Panc1 (cell line): ENCODE data around the gene EXT2.

Source experiments
- POLR2AphosphoS5 ChIP-seq: IDR thresholded peaks from 2 replicates; pipeline ENCODE4 v1.6.1; 2012; ENCODE audit warnings: mild to moderate bottlenecking, low read depth, low read length, moderate library complexity
- SIN3A ChIP-seq: IDR thresholded peaks from 2 replicates; pipeline ENCODE4 v1.6.1; 2012; ENCODE audit warnings: low read depth, mild to moderate bottlenecking, low read length, moderate library complexity, borderline replicate concordance; ENCODE audit not compliant: insufficient read depth
- TCF7L2 ChIP-seq: IDR thresholded peaks from 2 replicates; pipeline ENCODE4 v1.6.1; 2011; ENCODE audit warnings: mild to moderate bottlenecking, low read depth, low read length, inconsistent platforms
- TF ChIP-seq, protein P1 (sequence below): fragments of 450-650 bp; IDR thresholded peaks from 2 replicates; pipeline ENCODE4 v1.5.1; 2017; ENCODE audit warnings: mild to moderate bottlenecking
- TF ChIP-seq, protein P2 (sequence below), 2 experiments: IDR thresholded peaks; 2 replicates each; pipeline ENCODE4 v1.6.1; 2011 to 2012; ENCODE audit warnings: low read depth in 2 of 2, control low read depth in 1 of 2, low read length in 1 of 2, mild to moderate bottlenecking in 1 of 2, moderate library complexity in 1 of 2; ENCODE audit not compliant: insufficient read depth in 1 of 2

DNA sequence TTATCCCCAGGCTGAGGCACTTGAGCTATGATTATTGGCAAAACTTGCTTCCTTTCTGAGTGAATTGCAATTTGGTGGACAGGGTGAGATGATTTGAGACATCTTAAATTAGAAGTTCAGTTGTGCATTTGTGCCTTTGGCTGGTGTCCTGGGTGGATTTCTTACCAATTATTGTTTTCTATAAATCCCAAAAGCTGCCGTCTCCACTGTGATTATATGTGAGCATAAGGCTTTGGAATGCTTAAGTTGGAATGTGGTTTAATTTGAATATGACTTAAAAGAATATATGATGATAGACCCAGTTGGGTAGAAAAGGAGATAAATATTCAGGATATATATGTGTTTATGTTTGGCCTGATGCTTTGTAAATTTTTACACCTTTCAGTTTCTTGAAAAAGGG is 70.0 kb downstream of the EXT2 start:
- TF ChIP-seq, protein P1, sequence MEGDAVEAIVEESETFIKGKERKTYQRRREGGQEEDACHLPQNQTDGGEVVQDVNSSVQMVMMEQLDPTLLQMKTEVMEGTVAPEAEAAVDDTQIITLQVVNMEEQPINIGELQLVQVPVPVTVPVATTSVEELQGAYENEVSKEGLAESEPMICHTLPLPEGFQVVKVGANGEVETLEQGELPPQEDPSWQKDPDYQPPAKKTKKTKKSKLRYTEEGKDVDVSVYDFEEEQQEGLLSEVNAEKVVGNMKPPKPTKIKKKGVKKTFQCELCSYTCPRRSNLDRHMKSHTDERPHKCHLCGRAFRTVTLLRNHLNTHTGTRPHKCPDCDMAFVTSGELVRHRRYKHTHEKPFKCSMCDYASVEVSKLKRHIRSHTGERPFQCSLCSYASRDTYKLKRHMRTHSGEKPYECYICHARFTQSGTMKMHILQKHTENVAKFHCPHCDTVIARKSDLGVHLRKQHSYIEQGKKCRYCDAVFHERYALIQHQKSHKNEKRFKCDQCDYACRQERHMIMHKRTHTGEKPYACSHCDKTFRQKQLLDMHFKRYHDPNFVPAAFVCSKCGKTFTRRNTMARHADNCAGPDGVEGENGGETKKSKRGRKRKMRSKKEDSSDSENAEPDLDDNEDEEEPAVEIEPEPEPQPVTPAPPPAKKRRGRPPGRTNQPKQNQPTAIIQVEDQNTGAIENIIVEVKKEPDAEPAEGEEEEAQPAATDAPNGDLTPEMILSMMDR: no peak
- TF ChIP-seq POLR2AphosphoS5 (no peak), SIN3A (no peak), TCF7L2 (no peak)
- TF ChIP-seq, protein P2, sequence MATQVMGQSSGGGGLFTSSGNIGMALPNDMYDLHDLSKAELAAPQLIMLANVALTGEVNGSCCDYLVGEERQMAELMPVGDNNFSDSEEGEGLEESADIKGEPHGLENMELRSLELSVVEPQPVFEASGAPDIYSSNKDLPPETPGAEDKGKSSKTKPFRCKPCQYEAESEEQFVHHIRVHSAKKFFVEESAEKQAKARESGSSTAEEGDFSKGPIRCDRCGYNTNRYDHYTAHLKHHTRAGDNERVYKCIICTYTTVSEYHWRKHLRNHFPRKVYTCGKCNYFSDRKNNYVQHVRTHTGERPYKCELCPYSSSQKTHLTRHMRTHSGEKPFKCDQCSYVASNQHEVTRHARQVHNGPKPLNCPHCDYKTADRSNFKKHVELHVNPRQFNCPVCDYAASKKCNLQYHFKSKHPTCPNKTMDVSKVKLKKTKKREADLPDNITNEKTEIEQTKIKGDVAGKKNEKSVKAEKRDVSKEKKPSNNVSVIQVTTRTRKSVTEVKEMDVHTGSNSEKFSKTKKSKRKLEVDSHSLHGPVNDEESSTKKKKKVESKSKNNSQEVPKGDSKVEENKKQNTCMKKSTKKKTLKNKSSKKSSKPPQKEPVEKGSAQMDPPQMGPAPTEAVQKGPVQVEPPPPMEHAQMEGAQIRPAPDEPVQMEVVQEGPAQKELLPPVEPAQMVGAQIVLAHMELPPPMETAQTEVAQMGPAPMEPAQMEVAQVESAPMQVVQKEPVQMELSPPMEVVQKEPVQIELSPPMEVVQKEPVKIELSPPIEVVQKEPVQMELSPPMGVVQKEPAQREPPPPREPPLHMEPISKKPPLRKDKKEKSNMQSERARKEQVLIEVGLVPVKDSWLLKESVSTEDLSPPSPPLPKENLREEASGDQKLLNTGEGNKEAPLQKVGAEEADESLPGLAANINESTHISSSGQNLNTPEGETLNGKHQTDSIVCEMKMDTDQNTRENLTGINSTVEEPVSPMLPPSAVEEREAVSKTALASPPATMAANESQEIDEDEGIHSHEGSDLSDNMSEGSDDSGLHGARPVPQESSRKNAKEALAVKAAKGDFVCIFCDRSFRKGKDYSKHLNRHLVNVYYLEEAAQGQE (IDR thresholded peaks at IDR 0.05; ENCODE audit: insufficient read depth in 1 of 2, low read depth in 2 of 2, low read length in 1 of 2): no peak
